Epithelial cell of umbilical artery (primary cell): Measurements from ENCODE around the gene GLRX2. TPM values are rescaled to one million over a fixed set of nuclear protein-coding genes. Genes with fewer than 3 reads are reported as not detected.

Experiments used
- total RNA-seq: library from RNA; depleted of rRNA; stranded (reverse); fragments of >200 nt; gene quantifications from 2 replicates; pipeline ENCODE4 v1.2.3, GENCODE V29; 2014

Gene GLRX2
- 8.1 and 15.2 TPM in 2 replicates for total RNA-seq

DNA sequence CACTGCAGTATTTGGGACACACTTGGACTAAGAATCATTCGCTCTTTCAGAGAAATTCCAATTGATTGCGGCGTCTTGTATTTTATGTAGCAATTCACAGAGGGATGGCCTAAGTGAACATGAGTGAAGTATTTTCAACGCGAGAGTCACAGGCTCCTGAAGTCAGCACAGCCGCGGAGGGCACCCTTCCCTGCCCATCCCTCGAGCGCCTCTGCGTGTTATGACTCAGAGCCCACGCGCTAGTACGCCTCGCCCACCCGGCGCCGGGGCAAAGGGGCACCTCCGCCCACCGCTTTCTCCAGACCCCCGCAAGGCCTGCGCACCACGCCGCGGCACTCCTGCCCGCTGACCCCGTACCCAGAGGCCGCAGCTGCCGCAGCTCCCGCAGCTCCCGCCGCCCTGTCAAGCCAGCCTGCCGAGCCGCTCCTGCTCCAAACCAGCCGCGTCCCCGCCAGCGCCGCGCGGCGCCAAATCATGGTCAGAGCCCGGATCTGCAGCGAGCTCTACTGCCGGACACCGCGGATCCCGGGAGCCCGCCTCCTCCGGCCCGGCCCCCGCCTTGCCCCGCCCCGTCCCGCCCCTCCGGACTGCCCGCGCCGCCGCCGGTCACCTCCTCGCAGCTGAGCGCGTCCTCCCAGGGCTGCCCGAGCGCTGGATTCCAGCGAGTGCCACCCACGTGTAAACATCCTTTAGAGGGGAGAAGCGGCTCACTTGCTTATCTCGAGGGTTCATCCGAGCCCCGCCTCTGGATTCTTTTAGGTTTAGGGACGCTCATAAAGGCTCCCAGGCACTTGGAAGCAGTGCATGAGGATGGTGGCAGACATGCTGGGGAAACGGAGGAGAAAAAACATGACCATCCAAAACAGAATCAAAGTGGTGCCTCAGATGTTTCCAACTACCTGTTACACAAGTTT is at the start of gene GLRX2:
TSS of gene GLRX2 (minus strand) at position 508 of the 914 bp plus-strand sequence. CDS start at position 476, 32 bp downstream.

GRCh38 chr1:193121616-193122593 is 16.7 kb upstream of the GLRX2 start, which contains the start of gene CDC73:
CDC73 (plus strand) TSS chr1:193122031; CDS start chr1:193122201, 170 bp downstream.

DNA sequence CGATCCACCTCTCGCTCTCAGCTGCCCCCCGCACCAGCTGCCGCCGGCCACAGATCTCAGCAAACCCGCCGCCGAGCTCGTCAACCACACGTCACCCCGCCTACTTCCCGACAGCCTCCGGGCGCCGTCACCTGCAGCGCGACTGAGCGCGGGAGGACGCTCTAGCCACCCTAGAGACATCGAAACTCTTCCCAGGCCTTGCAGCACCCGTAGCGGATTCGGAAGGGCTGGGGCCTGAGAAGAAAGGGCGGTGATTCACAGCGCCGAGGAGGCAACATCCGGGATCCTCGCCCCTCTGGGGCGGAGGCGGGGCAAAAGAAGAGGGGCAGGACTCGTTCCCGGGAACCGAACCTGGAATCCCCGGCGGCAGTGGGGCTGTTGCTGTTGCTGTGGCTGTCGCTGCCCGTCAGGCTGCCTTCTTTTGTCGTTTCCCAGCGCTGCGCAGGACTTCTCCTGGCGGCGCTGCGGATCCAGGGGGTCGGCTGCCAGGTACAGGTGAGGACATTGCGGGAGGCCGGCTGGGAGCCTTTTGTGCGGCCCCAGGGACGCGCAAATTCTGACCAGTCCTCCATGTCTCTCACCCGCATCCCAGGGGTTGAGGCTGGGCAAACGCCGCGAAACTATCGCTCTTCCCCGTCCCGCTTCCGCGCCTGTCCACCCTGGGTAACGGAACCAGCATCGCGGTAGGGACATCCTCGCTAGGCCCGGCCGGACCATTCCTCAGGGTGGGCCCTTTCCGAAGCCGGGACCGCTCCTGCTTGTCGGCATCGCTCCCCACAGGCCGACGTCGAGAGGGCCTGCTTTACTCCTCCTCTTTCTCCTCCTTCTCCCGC is 45.7 kb downstream of the GLRX2 start, which contains the start of the genes RO60 and UCHL5:
TSS of gene RO60 (plus strand) at position 331 of the 833 bp plus-strand sequence. CDS start 9,443 bp downstream, outside the sequence.
TSS of gene UCHL5 (minus strand) at position 79 of the 833 bp plus-strand sequence. CDS start 100 bp downstream, outside the sequence.

Other genes with a start within 250 kb of the GLRX2 start
- gene UCHL5, start 46.1 kb downstream of the GLRX2 start, total RNA-seq = 38.3 and 40.3 TPM in 2 replicates
- 142 and 147 TPM in 2 replicates for gene RO60, start 45.8 kb downstream of the GLRX2 start, total RNA-seq
- 20.5 and 21.3 TPM in 2 replicates for gene CDC73, start 16.6 kb upstream of the GLRX2 start, total RNA-seq
- not detected in 2 replicates for gene B3GALT2, start 81.2 kb upstream of the GLRX2 start, total RNA-seq